Stimulated activated naive B cell treated with anti-CD40 and anti-IgM and Interleukin-4, amounts not matched to agents 10 μg/mL and 1 μg/mL and 100 μg/mL, for 72 hours (primary cell): ENCODE measurements around the gene RNPEPL1.

Experiments
- ATAC-seq, 2 donors: fragments of 150-1000 bp; cut with Tn5 transposase; replicated peaks; 2 replicates each; pipeline ENCODE4 v1.10.0; 2021; ENCODE audit warnings: moderate library complexity in 1 of 2
- DNase-seq: peaks from one replicate; pipeline ENCODE4 v3.0.0; 2021
- H3K27ac Mint-ChIP-seq: one replicate; pipeline ENCODE4 v1.8.0; 2022; ENCODE audit warnings: mild to moderate bottlenecking, mixed read lengths
- H3K27me3 Mint-ChIP-seq, 2 donors: one replicate each; pipeline ENCODE4 v1.8.0; 2022; ENCODE audit warnings: mixed read lengths in 2 of 2
- H3K36me3 Mint-ChIP-seq, 2 donors: one replicate each; pipeline ENCODE4 v1.8.0; 2022; ENCODE audit warnings: mixed read lengths in 2 of 2, mild to moderate bottlenecking in 1 of 2
- H3K4me1 Mint-ChIP-seq, 2 donors: one replicate each; pipeline ENCODE4 v1.8.0; 2022; ENCODE audit warnings: mixed read lengths in 2 of 2, mild to moderate bottlenecking in 1 of 2
- H3K4me3 Mint-ChIP-seq, 2 donors: one replicate each; pipeline ENCODE4 v1.8.0; 2022; ENCODE audit warnings: mild to moderate bottlenecking in 2 of 2, mixed read lengths in 2 of 2, moderate library complexity in 1 of 2
- H3K9me3 Mint-ChIP-seq, 2 donors: one replicate each; pipeline ENCODE4 v1.8.0; 2022; ENCODE audit warnings: mixed read lengths in 2 of 2, mild to moderate bottlenecking in 1 of 2

Gene RNPEPL1

GRCh38 chr2:240591784-240592183, 23.5 kb downstream of the RNPEPL1 start:
- H3K4me3 Mint-ChIP-seq: no peak overlapping the region
- H3K36me3 Mint-ChIP-seq: peaks cover 16 to 36% of the 10 kb centered on the region in 2 donors
- ATAC-seq: no peak
- peaks cover 17 to 32% of the 10 kb centered on the region in 2 donors for H3K4me1 Mint-ChIP-seq
- no peak overlapping the region for H3K27ac Mint-ChIP-seq
- no peaks in the 10 kb centered on the region for H3K9me3 Mint-ChIP-seq
- H3K27me3 Mint-ChIP-seq: no peaks in the 10 kb centered on the region
- no peak for DNase-seq

- Mint-ChIP-seq H3K27me3 (no peaks in the 10 kb centered on the region), H3K4me3 (no peak overlapping the region), H3K4me1 (peaks cover 10 to 20% of the 10 kb centered on the region in 2 donors), H3K9me3 (no peaks in the 10 kb centered on the region), H3K27ac (no peak overlapping the region), H3K36me3 (peaks cover 16 to 32% of the 10 kb centered on the region in 2 donors)
- no peak for ATAC-seq
- no peak for DNase-seq
Measured at GRCh38 chr2:240593026-240593702, 24.9 kb downstream of the RNPEPL1 start.

- ATAC-seq: no peak
- H3K36me3 Mint-ChIP-seq: peaks cover 20 to 28% of the 10 kb centered on the region in 2 donors
- no peak overlapping the region for H3K4me3 Mint-ChIP-seq
- H3K27me3 Mint-ChIP-seq: no peaks in the 10 kb centered on the region
- no peak overlapping the region for H3K27ac Mint-ChIP-seq
- H3K9me3 Mint-ChIP-seq: no peaks in the 10 kb centered on the region
- DNase-seq: no peak
- peaks cover 3 to 13% of the 10 kb centered on the region in 2 donors for H3K4me1 Mint-ChIP-seq
Measured at GRCh38 chr2:240593703-240594451, 25.6 kb downstream of the RNPEPL1 start.

- Mint-ChIP-seq H3K36me3 (peaks cover 21 to 33% of the 10 kb centered on the region in 2 donors), H3K4me1 (peaks cover 2 to 5% of the 10 kb centered on the region in 2 donors), H3K27ac (no peak overlapping the region), H3K27me3 (no peaks in the 10 kb centered on the region), H3K4me3 (no peak overlapping the region), H3K9me3 (no peaks in the 10 kb centered on the region)
- ATAC-seq (no peak), DNase-seq (no peak)
Measured at GRCh38 chr2:240594511-240595380, 26.5 kb downstream of the RNPEPL1 start.

- Mint-ChIP-seq H3K27ac (no peak overlapping the region), H3K4me3 (no peak overlapping the region), H3K9me3 (no peaks in the 10 kb centered on the region), H3K36me3 (peaks cover 21 to 37% of the 10 kb centered on the region in 2 donors), H3K27me3 (no peaks in the 10 kb centered on the region), H3K4me1 (peaks cover 2 to 5% of the 10 kb centered on the region in 2 donors)
- ATAC-seq (peak in 1 of 2 donors; percentile 29), DNase-seq (no peak)
Measured at GRCh38 chr2:240595381-240596079, 27.2 kb downstream of the RNPEPL1 start.

- Mint-ChIP-seq H3K27ac (no peak overlapping the region), H3K9me3 (no peaks in the 10 kb centered on the region), H3K27me3 (no peaks in the 10 kb centered on the region), H3K4me1 (peaks cover 0 to 5% of the 10 kb centered on the region in 2 donors), H3K4me3 (no peak overlapping the region), H3K36me3 (peaks cover 18 to 34% of the 10 kb centered on the region in 2 donors)
- ATAC-seq (no peak), DNase-seq (no peak)
Measured at GRCh38 chr2:240596080-240596460, 27.8 kb downstream of the RNPEPL1 start.

GRCh38 chr2:240596491-240596931, 28.2 kb downstream of the RNPEPL1 start:
- no peak overlapping the region for H3K4me3 Mint-ChIP-seq
- H3K27me3 Mint-ChIP-seq: no peaks in the 10 kb centered on the region
- no peak overlapping the region for H3K27ac Mint-ChIP-seq
- peaks cover 0 to 5% of the 10 kb centered on the region in 2 donors for H3K4me1 Mint-ChIP-seq
- no peaks in the 10 kb centered on the region for H3K9me3 Mint-ChIP-seq
- no peak for DNase-seq
- H3K36me3 Mint-ChIP-seq: peaks cover 18 to 31% of the 10 kb centered on the region in 2 donors
- ATAC-seq: no peak

GRCh38 chr2:240597054-240597418, 28.8 kb downstream of the RNPEPL1 start:
- Mint-ChIP-seq H3K27me3 (no peaks in the 10 kb centered on the region), H3K4me1 (peaks cover 0 to 5% of the 10 kb centered on the region in 2 donors), H3K27ac (no peak overlapping the region), H3K9me3 (no peaks in the 10 kb centered on the region), H3K36me3 (peaks cover 18 to 33% of the 10 kb centered on the region in 2 donors), H3K4me3 (no peak overlapping the region)
- DNase-seq (no peak), ATAC-seq (no peak)

GRCh38 chr2:240597419-240598181, 29.3 kb downstream of the RNPEPL1 start:
- Mint-ChIP-seq H3K27ac (no peak overlapping the region), H3K4me3 (no peak overlapping the region), H3K27me3 (no peaks in the 10 kb centered on the region), H3K9me3 (no peaks in the 10 kb centered on the region), H3K36me3 (peaks cover 18 to 36% of the 10 kb centered on the region in 2 donors), H3K4me1 (peaks cover 0 to 5% of the 10 kb centered on the region in 2 donors)
- ATAC-seq: no peak
- DNase-seq: no peak

- DNase-seq: no peak
- H3K36me3 Mint-ChIP-seq: peaks cover 18 to 38% of the 10 kb centered on the region in 2 donors
Measured at GRCh38 chr2:240598311-240598911, 30.1 kb downstream of the RNPEPL1 start.

GRCh38 chr2:240599141-240599583, 30.9 kb downstream of the RNPEPL1 start:
- Mint-ChIP-seq H3K36me3 (peaks cover 18 to 35% of the 10 kb centered on the region in 2 donors), H3K4me1 (peaks cover 2 to 3% of the 10 kb centered on the region in 2 donors), H3K27ac (no peak overlapping the region), H3K9me3 (no peaks in the 10 kb centered on the region), H3K27me3 (no peaks in the 10 kb centered on the region), H3K4me3 (no peak overlapping the region)
- ATAC-seq (no peak), DNase-seq (no peak)

More at GRCh38 chr2:240598311-240598911, 30.1 kb downstream of the RNPEPL1 start:
- H3K4me3 Mint-ChIP-seq: no peak overlapping the region
- ATAC-seq: no peak
- H3K27ac Mint-ChIP-seq: no peak overlapping the region
- H3K4me1 Mint-ChIP-seq: peaks cover 2 to 5% of the 10 kb centered on the region in 2 donors
- no peaks in the 10 kb centered on the region for H3K9me3 Mint-ChIP-seq
- no peaks in the 10 kb centered on the region for H3K27me3 Mint-ChIP-seq

- H3K9me3 Mint-ChIP-seq: no peaks in the 10 kb centered on the region
- ATAC-seq (no peak), DNase-seq (no peak)
- no peaks in the 10 kb centered on the region for H3K27me3 Mint-ChIP-seq
- peaks cover 0 to 5% of the 10 kb centered on the region in 2 donors for H3K4me1 Mint-ChIP-seq
- no peak overlapping the region for H3K4me3 Mint-ChIP-seq
- H3K27ac Mint-ChIP-seq: no peak overlapping the region
- peaks cover 18 to 34% of the 10 kb centered on the region in 2 donors for H3K36me3 Mint-ChIP-seq
Measured at GRCh38 chr2:240600451-240600961, 32.2 kb downstream of the RNPEPL1 start.
